PC-3 (cell line): ENCODE data around the gene HMGXB3. TPM values are rescaled to one million over a fixed set of nuclear protein-coding genes. Genes with fewer than 3 reads are reported as not detected.
A peak's percentile ranks its signal among the peaks of the same experiment; 100 is the strongest.

Source experiments
- ATAC-seq: fragments of 200-7000 bp; cut with Tn5 transposase; 2 replicates; pipeline ENCODE4 v1.9.1; 2020; ENCODE audit warnings: mild to moderate bottlenecking, moderate library complexity
- BruUV-seq: library from RNA; stranded (reverse); fragments of 400-500 nt; replicated peaks from 2 replicates; lab custom pipeline; 2021; lab: Mats Ljungman, UMichigan
- CTCF ChIA-PET: fragments of 300-600 bp; sonication (Branson Sonifier 250); formaldehyde crosslinking; loops from one replicate; lab custom pipeline; 2022; ENCODE audit warnings: antibody characterized with exemption; lab: Charles Lee
- POLR2A ChIA-PET: fragments of 300-600 bp; sonication (Branson Sonifier 250); formaldehyde crosslinking; loops from one replicate; lab custom pipeline; 2022; ENCODE audit warnings: antibody characterized with exemption; ENCODE audit not compliant: unreplicated experiment; lab: Charles Lee
- DNase-seq: peaks from one replicate; pipeline ENCODE4 v3.0.0-alpha.2; 2015
- H2AFZ ChIP-seq: fragments of 300-600 bp; sonication (generic); 2 replicates; pipeline ENCODE4 v1.6.0; 2016; ENCODE audit warnings: antibody characterized with exemption, low read length
- H3F3A ChIP-seq: fragments of 300-600 bp; sonication (generic); one replicate; pipeline ENCODE4 v1.6.0; 2017; ENCODE audit warnings: antibody characterized with exemption, low read length, control low read depth, mild to moderate bottlenecking; ENCODE audit not compliant: unreplicated experiment
- H3K27ac ChIP-seq: fragments of 300-600 bp; sonication (generic); 2 replicates; pipeline ENCODE4 v1.5.1; 2016; ENCODE audit warnings: mild to moderate bottlenecking, low read length
- H3K27me3 ChIP-seq: fragments of 300-600 bp; sonication (generic); 2 replicates; pipeline ENCODE4 v1.6.1; 2016; ENCODE audit warnings: low read length, mixed read lengths
- H3K36me3 ChIP-seq: fragments of 300-600 bp; sonication (generic); 2 replicates; pipeline ENCODE4 v1.6.1; 2016; ENCODE audit warnings: low read depth, mixed run types, low read length, mixed read lengths
- H3K4me1 ChIP-seq: fragments of 300-600 bp; sonication (generic); 2 replicates; pipeline ENCODE4 v1.5.1; 2016; ENCODE audit warnings: low read length; ENCODE audit not compliant: insufficient read depth
- H3K4me2 ChIP-seq: fragments of 300-600 bp; sonication (generic); 2 replicates; pipeline ENCODE4 v1.6.0; 2016; ENCODE audit warnings: low read length
- H3K4me3 ChIP-seq: fragments of 300-600 bp; sonication (generic); 2 replicates; pipeline ENCODE4 v1.5.1; 2016; ENCODE audit warnings: mild to moderate bottlenecking, low read length, mixed read lengths
- H3K79me2 ChIP-seq: fragments of 300-600 bp; sonication (generic); 2 replicates; pipeline ENCODE4 v1.6.1; 2017; ENCODE audit warnings: low read length, mixed read lengths
- H3K9ac ChIP-seq: fragments of 300-600 bp; sonication (generic); 2 replicates; pipeline ENCODE4 v1.6.0; 2016; ENCODE audit warnings: mild to moderate bottlenecking, low read length
- H3K9me2 ChIP-seq: fragments of 300-600 bp; sonication (generic); replicated peaks from 2 replicates; pipeline ENCODE4 v1.6.1; 2016; ENCODE audit warnings: mixed run types, low read length, mixed read lengths
- H3K9me3 ChIP-seq: fragments of 300-600 bp; sonication (generic); 2 replicates; pipeline ENCODE4 v1.6.1; 2016; ENCODE audit warnings: low read length, mixed read lengths
- H4K20me1 ChIP-seq: fragments of 300-600 bp; sonication (generic); 2 replicates; pipeline ENCODE4 v1.6.1; 2016; ENCODE audit warnings: low read length, mixed read lengths
- CTCF ChIP-seq: fragments of 300-600 bp; sonication (generic); conservative IDR thresholded peaks from 2 replicates; pipeline ENCODE4 v1.5.1; 2017; ENCODE audit warnings: antibody characterized with exemption, low read depth, mild to moderate bottlenecking, low read length
- EZH2 ChIP-seq: fragments of 300-600 bp; sonication (generic); IDR thresholded peaks from one replicate; pipeline ENCODE4 v1.6.1; 2017; ENCODE audit warnings: antibody characterized with exemption, mild to moderate bottlenecking, low read length; ENCODE audit not compliant: unreplicated experiment
- EZH2phosphoT487 ChIP-seq: fragments of 300-600 bp; sonication (generic); IDR thresholded peaks from 2 replicates; pipeline ENCODE4 v1.6.1; 2018; ENCODE audit warnings: mild to moderate bottlenecking, antibody characterized with exemption, low read length, borderline replicate concordance
- intact Hi-C: fragments of 100-400 bp; cut with micrococcal nuclease; formaldehyde crosslinking; loops from 2 replicates; pipeline ENCODE4 v1.9.0; 2023
- total RNA-seq: library from RNA; depleted of rRNA; stranded (reverse); fragments of >200 nt; gene quantifications from 2 replicates; pipeline ENCODE4 v1.2.3, GENCODE V29; 2014

HMGXB3 gene
- total RNA-seq, 1 experiment from 2014 or later, result 56.6 TPM

- POLR2A ChIA-PET, result interaction anchor here (0.5 to 0.6 kb wide), 2 partner anchors 590 to 667 kb away, joined by 3 to 4 read pairs; no protein-coding TSS in a partner anchor
- peaks cover 41% of the 10 kb centered on the region for H3K4me1 ChIP-seq
These were observed 16.0 kb downstream of the HMGXB3 start for GRCh38 chr5:150016537-150016936.

GRCh38 chr5:150017226-150018005 lies 16.9 kb downstream of the HMGXB3 start:
- POLR2A ChIA-PET, result interaction anchor here (0.5 to 1.4 kb wide), 4 partner anchors 17 to 469 kb away, joined by 4 to 12 read pairs (median 4); partner anchors contain the start of genes HMGXB3 and TIGD6
- peak; percentile 76 for ATAC-seq
- peaks cover 45% of the 10 kb centered on the region for H3K79me2 ChIP-seq

More at GRCh38 chr5:150016537-150016936, 16.0 kb downstream of the HMGXB3 start:
- CTCF ChIA-PET, result no interaction called here
- DNase-seq, result no peak
- ATAC-seq, result no peak
- no peaks in the 10 kb centered on the region for H3K9me3 ChIP-seq
- no peak overlapping the region for H3K9ac ChIP-seq
- H4K20me1 ChIP-seq, result peaks cover 16% of the 10 kb centered on the region
- H3F3A ChIP-seq, result peaks cover 21% of the 10 kb centered on the region
- H3K4me3 ChIP-seq, result no peak overlapping the region
- peaks cover 84% of the 10 kb centered on the region for H3K36me3 ChIP-seq
- no TSS peak for BruUV-seq
- peak overlapping the region; percentile 90 for H3K27ac ChIP-seq
- no peak for TF ChIP-seq EZH2
- TF ChIP-seq EZH2phosphoT487, result no peak
- TF ChIP-seq CTCF, result no peak
- H2AFZ ChIP-seq, result no peak overlapping the region
- peaks cover 45% of the 10 kb centered on the region for H3K79me2 ChIP-seq
- H3K9me2 ChIP-seq, result no peaks in the 10 kb centered on the region
- intact Hi-C loops, result loop anchor here (2.0 kb wide), 1 partner anchor 78 kb away; no protein-coding TSS in a partner anchor
- H3K27me3 ChIP-seq, result no peaks in the 10 kb centered on the region
- H3K4me2 ChIP-seq, result peak overlapping the region; percentile 67

More at GRCh38 chr5:150017226-150018005, 16.9 kb downstream of the HMGXB3 start:
- no TSS peak for BruUV-seq
- DNase-seq, result peak; percentile 99
- Histone ChIP-seq H3F3A (peaks cover 23% of the 10 kb centered on the region), H3K4me1 (peaks cover 50% of the 10 kb centered on the region), H3K4me3 (peak overlapping the region; percentile 29; the same call in 1 of the 2 replicates), H4K20me1 (peaks cover 17% of the 10 kb centered on the region), H3K27ac (peak overlapping the region; percentile 90), H2AFZ (0 out of 2 replicates have a peak overlapping the region, but pooled peaks have one; percentile 2), H3K9me3 (no peaks in the 10 kb centered on the region), H3K9me2 (no peaks in the 10 kb centered on the region), H3K4me2 (peak overlapping the region; percentile 67), H3K36me3 (peaks cover 77% of the 10 kb centered on the region), H3K27me3 (no peaks in the 10 kb centered on the region), H3K9ac (peak overlapping the region; percentile 46)
- CTCF ChIA-PET, result interaction anchor here (0.5 to 0.9 kb wide), 5 partner anchors 18 to 523 kb away, joined by 3 to 5 read pairs (median 3); partner anchors contain the start of gene TIGD6
- TF ChIP-seq CTCF, result no peak
- TF ChIP-seq EZH2, result no peak
- no peak for TF ChIP-seq EZH2phosphoT487
- intact Hi-C loops, result loop anchor here (1.0 to 2.0 kb wide), 3 partner anchors 16 to 79 kb away; no protein-coding TSS in a partner anchor
